KG1 (cell line): ENCODE measurements around the gene CRABP1.
"Not testable (repeated sequence)": the region's sequence is repeated elsewhere in the genome, so short reads cannot be mapped to it uniquely, and the experiment has no call there.

Experiments
- DNase-seq: peaks from one replicate; lab custom pipeline; 2025; lab: John Stamatoyannopoulos, UW

CRABP1 gene

GRCh38 chr15:78374436-78375393 lies 34.6 kb downstream of the CRABP1 start:
- DNase-seq: no peak

GRCh38 chr15:78380143-78380542 lies 40.0 kb downstream of the CRABP1 start:
- DNase-seq: not testable (repeated sequence)

DNA sequence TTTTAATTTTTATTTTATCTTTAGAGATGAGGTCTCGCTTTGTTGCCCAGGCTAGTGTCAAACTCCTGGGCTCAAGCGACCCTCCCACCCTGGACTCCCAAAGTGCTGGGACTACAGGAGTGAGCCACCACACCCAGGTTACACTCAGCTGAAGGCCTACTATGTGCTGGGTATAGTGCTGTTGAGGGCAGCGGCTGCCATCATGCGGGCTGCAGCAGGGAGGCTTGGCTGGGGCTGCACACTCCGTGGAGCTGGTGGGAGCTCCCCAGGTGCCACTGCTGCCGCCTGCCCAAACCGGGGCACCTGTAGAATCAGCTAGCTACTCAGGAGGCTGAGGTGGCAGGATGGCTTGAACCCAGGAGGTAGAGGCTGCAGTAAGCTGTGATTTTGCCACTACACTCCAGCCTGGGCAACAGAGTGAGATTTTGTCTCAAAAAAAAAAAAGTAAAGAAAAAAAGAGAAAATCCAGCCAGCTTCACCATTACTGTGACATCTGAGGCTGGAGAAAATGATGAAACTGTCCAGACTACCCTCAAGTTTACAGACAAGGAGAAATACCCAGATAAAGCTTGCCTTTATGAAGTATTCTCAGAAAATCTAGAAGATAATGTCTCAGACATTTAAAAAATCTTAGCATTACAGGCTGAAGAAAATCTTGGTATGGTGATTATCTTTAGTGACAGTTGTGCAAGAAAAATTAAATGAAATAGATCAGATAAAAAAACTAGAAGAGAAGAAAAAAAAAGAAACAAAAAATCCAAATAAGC lies 42.1 kb downstream of the CRABP1 start:
- DNase-seq: no peak

DNA sequence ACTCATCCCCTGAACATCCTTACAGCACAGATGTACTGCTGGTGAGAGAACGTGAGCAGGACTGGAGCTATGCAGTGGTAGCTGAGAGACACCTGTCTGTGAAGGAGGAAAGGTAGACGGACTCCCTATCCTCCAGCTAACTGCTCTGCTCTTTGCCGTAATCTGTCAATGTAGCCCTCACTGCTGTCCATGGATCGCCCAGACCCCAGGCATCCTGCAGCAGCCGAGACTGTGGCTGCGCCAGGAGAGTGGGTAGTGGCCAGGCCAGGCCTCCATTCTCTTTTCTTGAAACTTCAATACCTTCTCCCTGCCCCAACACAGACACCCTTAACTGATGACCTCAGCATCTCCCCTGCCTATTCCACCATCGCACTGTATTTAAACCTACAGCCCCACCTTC lies 44.5 kb downstream of the CRABP1 start:
- DNase-seq: no peak

GRCh38 chr15:78387246-78388037 lies 47.3 kb downstream of the CRABP1 start:
- no peak for DNase-seq

GRCh38 chr15:78388865-78389264 lies 48.7 kb downstream of the CRABP1 start:
- DNase-seq: no peak

GRCh38 chr15:78389322-78389721 lies 49.2 kb downstream of the CRABP1 start:
- no peak for DNase-seq

DNA sequence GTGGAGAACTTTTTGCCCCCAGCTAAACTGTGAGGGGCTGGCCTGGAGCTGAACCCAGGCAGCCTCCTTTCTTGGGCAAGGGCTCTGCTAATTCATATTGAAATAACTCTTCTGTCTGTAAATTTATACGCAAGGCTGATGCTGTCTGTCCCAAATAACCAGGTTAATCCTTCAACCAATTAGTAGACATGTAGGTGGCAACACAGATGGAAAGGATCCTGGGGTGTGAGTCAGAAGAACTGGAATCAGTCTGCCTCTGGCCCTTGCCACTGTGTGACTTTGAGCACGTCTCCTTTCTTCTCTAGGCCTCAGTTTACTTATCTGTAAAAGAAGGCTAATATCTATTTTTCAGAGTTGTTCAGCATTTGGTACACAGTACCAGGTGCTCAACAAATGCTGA lies 49.6 kb downstream of the CRABP1 start:
- DNase-seq: no peak

GRCh38 chr15:78390242-78390641 lies 50.1 kb downstream of the CRABP1 start:
- no peak for DNase-seq

GRCh38 chr15:78390826-78391225 lies 50.7 kb downstream of the CRABP1 start:
- no peak for DNase-seq

- no peak for DNase-seq
Measured at GRCh38 chr15:78391781-78392180, 51.6 kb downstream of the CRABP1 start.

- no peak for DNase-seq
Measured at GRCh38 chr15:78392430-78392829, 52.3 kb downstream of the CRABP1 start.

DNA sequence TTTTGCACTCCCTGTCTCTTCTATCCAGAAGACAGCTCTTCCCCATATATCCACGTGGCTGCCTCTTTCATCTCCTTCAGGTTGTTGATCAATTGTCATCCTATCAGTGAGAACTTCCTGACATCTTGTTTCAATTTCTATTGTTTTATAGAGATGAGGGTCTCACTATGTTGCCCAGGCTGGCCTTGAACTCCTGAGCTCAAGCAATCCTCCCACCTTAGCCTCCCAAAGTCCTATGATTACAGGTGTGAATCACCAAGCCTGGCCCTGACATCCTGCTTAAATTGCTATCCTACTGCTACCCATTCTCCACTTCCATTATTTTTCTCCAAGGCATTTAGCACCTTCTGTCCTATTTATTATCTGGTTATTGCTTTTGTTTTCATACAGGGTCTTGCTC lies 53.0 kb downstream of the CRABP1 start:
- DNase-seq: no peak

DNA sequence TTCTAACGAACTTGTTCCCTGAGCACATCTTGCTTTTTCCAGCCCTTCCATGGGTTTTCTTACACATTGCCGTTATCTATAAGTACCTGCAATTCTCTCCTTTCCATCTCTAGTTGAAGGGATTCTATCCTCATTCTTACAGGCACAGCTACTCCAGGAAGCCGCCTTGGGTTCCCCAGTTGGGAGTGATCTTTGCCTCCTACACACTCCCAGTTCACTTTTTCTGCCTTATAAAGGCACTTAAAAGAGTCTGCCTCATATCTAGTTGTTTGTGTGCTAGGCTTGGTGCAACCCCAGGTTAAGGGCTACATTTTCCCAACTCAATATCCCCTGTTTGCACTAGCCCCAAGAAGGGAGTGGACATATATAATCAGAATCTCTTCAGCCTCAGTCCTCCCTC lies 53.9 kb downstream of the CRABP1 start:
- no peak for DNase-seq

GRCh38 chr15:78394981-78395616 lies 54.9 kb downstream of the CRABP1 start:
- no peak for DNase-seq

DNA sequence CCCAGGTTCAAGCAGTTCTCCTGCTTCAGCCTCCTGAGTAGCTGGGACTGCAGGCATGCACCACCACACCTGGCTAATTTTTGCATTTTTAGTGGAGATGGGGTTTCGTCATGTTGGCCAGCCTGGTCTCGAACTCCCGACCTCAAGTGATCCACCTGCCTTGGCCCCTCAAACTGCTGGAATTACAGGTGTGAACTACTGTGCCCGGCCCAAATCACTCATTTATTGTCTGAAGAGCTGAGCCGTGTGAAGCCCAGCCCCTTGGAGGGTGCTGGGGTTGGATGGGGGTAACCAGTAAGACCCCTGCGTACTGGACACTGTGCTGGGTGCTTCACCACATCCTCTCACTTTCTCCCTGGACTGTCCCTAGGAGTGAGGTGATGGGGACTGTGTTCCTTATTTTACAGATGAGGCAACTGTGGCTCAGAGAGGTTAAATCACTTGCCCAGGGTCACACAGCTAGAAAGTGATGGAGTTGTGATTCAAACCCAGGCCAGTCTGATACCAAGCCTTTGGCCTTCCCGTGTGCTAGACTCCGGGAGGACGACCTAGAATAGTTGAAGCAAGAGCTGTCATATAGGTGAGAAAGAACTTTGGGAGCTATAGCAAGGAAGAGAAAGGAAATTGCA lies 56.1 kb downstream of the CRABP1 start:
- DNase-seq: no peak

GRCh38 chr15:78396976-78397375 lies 56.8 kb downstream of the CRABP1 start:
- no peak for DNase-seq

DNA sequence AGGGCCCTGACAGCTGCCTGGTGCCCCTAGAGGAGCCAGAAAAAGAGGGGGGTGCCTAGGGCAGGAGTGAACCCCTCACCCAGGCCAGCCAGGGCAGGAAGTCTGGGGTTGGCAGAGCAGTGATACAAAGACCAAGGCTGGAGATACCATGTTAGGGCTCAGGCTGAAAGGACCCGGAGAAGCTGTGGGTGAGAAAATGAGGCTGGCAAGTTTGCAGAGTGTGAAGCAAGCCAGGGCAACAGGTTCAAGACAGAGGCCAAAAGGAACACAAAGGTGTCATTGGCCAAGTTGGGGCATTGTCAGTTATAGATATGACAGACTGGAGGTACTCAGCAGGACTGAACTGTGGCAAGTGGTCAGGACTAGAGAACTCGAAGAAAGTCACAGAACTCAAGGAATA lies 57.2 kb downstream of the CRABP1 start:
- DNase-seq: no peak
